HepG2 (cell line): ENCODE measurements around the gene HTR3C. TPM values are rescaled to one million over a fixed set of nuclear protein-coding genes. Genes with fewer than 3 reads are reported as not detected.
A peak's percentile ranks its signal among the peaks of the same experiment; 100 is the strongest.

ENCODE experiments used
- FOXM1 ChIP-seq: sonication (generic); formaldehyde crosslinking; IDR thresholded peaks from 2 replicates; pipeline ENCODE4 v1.5.0; 2020; ENCODE audit warnings: missing genetic modification reagents
- FOXO4 ChIP-seq: sonication (generic); formaldehyde crosslinking; conservative IDR thresholded peaks from 2 replicates; pipeline ENCODE4 v1.8.1; 2023; ENCODE audit warnings: missing genetic modification reagents
- GPN1 ChIP-seq: sonication (generic); formaldehyde crosslinking; IDR thresholded peaks from 2 replicates; pipeline ENCODE4 v1.5.1; 2020; ENCODE audit warnings: missing genetic modification reagents, borderline replicate concordance
- IKZF1 ChIP-seq: fragments of 450-650 bp; IDR thresholded peaks from 2 replicates; pipeline ENCODE4 v1.7.1; 2016
- IRF2 ChIP-seq: IDR thresholded peaks from 2 replicates; pipeline ENCODE4 v1.6.1; 2018; ENCODE audit warnings: missing genetic modification reagents, missing compliant biosample characterization
- MED1 ChIP-seq: sonication (generic); formaldehyde crosslinking; IDR thresholded peaks from 2 replicates; pipeline ENCODE4 v1.4.0; 2020; ENCODE audit warnings: missing genetic modification reagents
- MED13 ChIP-seq: sonication (generic); formaldehyde crosslinking; IDR thresholded peaks from 2 replicates; pipeline ENCODE4 v1.5.0; 2020; ENCODE audit warnings: missing genetic modification reagents
- NAIF1 ChIP-seq: sonication (generic); formaldehyde crosslinking; IDR thresholded peaks from 2 replicates; pipeline ENCODE4 v1.5.0; 2020; ENCODE audit warnings: mild to moderate bottlenecking, missing genetic modification reagents, borderline replicate concordance
- NCOR1 ChIP-seq: fragments of 200-600 bp; sonication (generic); IDR thresholded peaks from 2 replicates; pipeline ENCODE4 v1.7.0; 2017; ENCODE audit warnings: antibody characterized with exemption, low read length, borderline replicate concordance
- NFIC ChIP-seq: IDR thresholded peaks from 2 replicates; pipeline ENCODE4 v1.6.1; 2012; ENCODE audit warnings: mild to moderate bottlenecking, low read length, inconsistent platforms
- NFKBIZ ChIP-seq: IDR thresholded peaks from 2 replicates; pipeline ENCODE4 v1.6.1; 2018; ENCODE audit warnings: missing genetic modification reagents, missing compliant biosample characterization
- RAD51 ChIP-seq: fragments of 450-650 bp; IDR thresholded peaks from 2 replicates; pipeline ENCODE4 v1.6.1; 2016; ENCODE audit warnings: borderline replicate concordance
- SMC3 ChIP-seq: IDR thresholded peaks from 2 replicates; pipeline ENCODE4 v1.6.1; 2011; ENCODE audit warnings: low read length, improper control_type of control experiment
- TIGD3 ChIP-seq: sonication (generic); formaldehyde crosslinking; IDR thresholded peaks from 2 replicates; pipeline ENCODE4 v1.5.1; 2020; ENCODE audit warnings: mild to moderate bottlenecking, missing genetic modification reagents, borderline replicate concordance
- ZNF354B ChIP-seq: sonication (generic); formaldehyde crosslinking; IDR thresholded peaks from 2 replicates; pipeline ENCODE4 v1.8.0; 2022; ENCODE audit warnings: mild to moderate bottlenecking, missing genetic modification reagents
- ZNF451 ChIP-seq: sonication (generic); formaldehyde crosslinking; IDR thresholded peaks from 2 replicates; pipeline ENCODE4 v1.5.0; 2020; ENCODE audit warnings: mild to moderate bottlenecking, missing genetic modification reagents
- ZNF598 ChIP-seq: sonication (generic); formaldehyde crosslinking; IDR thresholded peaks from 2 replicates; pipeline ENCODE4 v1.5.1; 2020; ENCODE audit warnings: mild to moderate bottlenecking, missing genetic modification reagents, borderline replicate concordance
- ZNF646 ChIP-seq: sonication (generic); formaldehyde crosslinking; IDR thresholded peaks from 2 replicates; pipeline ENCODE4 v1.9.0; 2021; ENCODE audit warnings: mild to moderate bottlenecking, missing genetic modification reagents
- ZNF704 ChIP-seq: sonication (generic); formaldehyde crosslinking; IDR thresholded peaks from 2 replicates; pipeline ENCODE4 v1.8.1; 2023; ENCODE audit warnings: mild to moderate bottlenecking, inconsistent platforms, moderate library complexity, missing genetic modification reagents, borderline replicate concordance
- ZNF746 ChIP-seq: sonication (generic); formaldehyde crosslinking; IDR thresholded peaks from 2 replicates; pipeline ENCODE4 v1.8.0; 2022; ENCODE audit warnings: mild to moderate bottlenecking, missing genetic modification reagents
- polyA plus RNA-seq, 8 experiments: library from polyadenylated mRNA; depleted of rRNA in 3 of 8; stranded (reverse) in 7 of 8; unstranded in 1 of 8; fragments of >200 nt; fragmentation: Illumina TruSeq in 4 of 8; extraction: Trizol in 4 of 8; gene quantifications; 2 replicates each; pipeline versions ENCODE4 v1.2.1 to v1.2.3, GENCODE V29; 2011 to 2016; ENCODE audit warnings: low read depth in 4 of 8, missing spikeins in 1 of 8, mixed read lengths in 1 of 8; ENCODE audit not compliant: insufficient read depth in 1 of 8
- total RNA-seq, 5 experiments: library from RNA; depleted of rRNA; stranded (reverse); fragments of >200 nt; fragmentation: Illumina TruSeq; extraction: Trizol; gene quantifications; 2 replicates each; pipeline ENCODE4 v1.2.3, GENCODE V29; 2016; ENCODE audit warnings: low read depth in 1 of 5

Gene HTR3C
- total and polyA plus RNA-seq, 2 of the 13 experiments (the other 11 are each of a cell fraction or from before 2014, with no cell fraction given) = not detected

GRCh38 chr3:184017672-184018423 lies 35.0 kb upstream of the HTR3C start, which contains the start of gene ABCC5 (continued):
- peak; percentile 38; the same call in 1 of the 2 replicates for TF ChIP-seq ZNF704
- TF ChIP-seq RAD51 = no peak
- no peak; the same call in none of the 2 replicates for TF ChIP-seq NFKBIZ (CRISPR knock-in tag)
- no peak for TF ChIP-seq NFIC
- no peak; the same call in 1 of the 2 replicates for TF ChIP-seq ZNF354B (CRISPR knock-in tag)
- no peak for TF ChIP-seq MED1 (CRISPR knock-in tag)
- no peak for TF ChIP-seq ZNF646 (CRISPR knock-in tag)
- no peak for TF ChIP-seq GPN1
- no peak for TF ChIP-seq NAIF1 (CRISPR knock-in tag)
- no peak for TF ChIP-seq FOXM1 (CRISPR knock-in tag)
- no peak for TF ChIP-seq ZNF746
- TF ChIP-seq MED13 (CRISPR knock-in tag) = no peak
- peak; percentile 76 for TF ChIP-seq IRF2
- 0 out of 2 replicates have a peak, but pooled peaks have one; percentile 43 for TF ChIP-seq ZNF451 (CRISPR knock-in tag)
- peak; percentile 80; the same call in 1 of the 2 replicates for TF ChIP-seq ZNF598 (CRISPR knock-in tag)
- no peak for TF ChIP-seq SMC3
- no peak for TF ChIP-seq NCOR1
- peak; percentile 11; the same call in 1 of the 2 replicates for TF ChIP-seq FOXO4 (CRISPR knock-in tag)
- peak; percentile 27; the same call in 1 of the 2 replicates for TF ChIP-seq TIGD3
- TF ChIP-seq IKZF1 = no peak
